Esophagus muscularis mucosa (tissue), 4 donors: Measurements from ENCODE around the gene DOCK1. TPM values are rescaled to one million over a fixed set of nuclear protein-coding genes. Genes with fewer than 3 reads are reported as not detected.

ENCODE experiments used
- DNase-seq: peaks from one replicate; pipeline ENCODE4 v3.0.0-alpha.2; 2017; ENCODE audit errors: extremely low spot score
- H3K27ac ChIP-seq, 4 donors: fragments of 200-600 bp; sonication (generic); replicated peaks in 1 of 4; 1 replicate in 3 of 4; 2 replicates in 1 of 4; pipeline ENCODE4 v1.5.1; 2016 to 2019; ENCODE audit warnings: mild to moderate bottlenecking in 1 of 4
- H3K27me3 ChIP-seq, 4 donors: fragments of 200-600 bp; sonication (generic); one replicate each; pipeline versions ENCODE4 v1.5.1 to v1.6.0; 2016 to 2019
- H3K36me3 ChIP-seq, 4 donors: fragments of 200-600 bp; sonication (generic); one replicate each; pipeline ENCODE4 v1.5.1; 2016 to 2019
- H3K4me1 ChIP-seq, 4 donors: fragments of 200-600 bp; sonication (generic); one replicate each; pipeline ENCODE4 v1.5.1; 2016 to 2019
- H3K4me3 ChIP-seq, 4 donors: fragments of 200-600 bp; sonication (generic); 1 replicate in 2 of 4; 2 replicates in 2 of 4; pipeline ENCODE4 v1.5.1; 2016 to 2019; ENCODE audit warnings: mild to moderate bottlenecking in 4 of 4, moderate library complexity in 1 of 4
- H3K9me3 ChIP-seq, 4 donors: fragments of 200-600 bp; sonication (generic); 1 replicate in 3 of 4; 2 replicates in 1 of 4; pipeline ENCODE4 v1.5.1; 2016 to 2019
- EP300 ChIP-seq: sonication (generic); formaldehyde crosslinking; IDR thresholded peaks from one replicate; pipeline ENCODE4 v1.6.1; 2017; ENCODE audit warnings: antibody characterized with exemption
- POLR2A ChIP-seq: fragments of 450-650 bp; IDR thresholded peaks from one replicate; pipeline ENCODE4 v1.6.1; 2017; ENCODE audit warnings: antibody characterized with exemption, moderate library complexity, mild to moderate bottlenecking, low read depth
- POLR2AphosphoS5 ChIP-seq, 2 donors: sonication (generic); formaldehyde crosslinking; IDR thresholded peaks; one replicate each; pipeline ENCODE4 v1.6.1; 2017; ENCODE audit warnings: antibody characterized with exemption in 2 of 2
- WGBS: methylation state at CpG from one replicate; pipeline ENCODE4 v1.1.5; 2018; 5-methylcytosine and 5-hydroxymethylcytosine counted together
- intact Hi-C: fragments of 100-400 bp; cut with DNase I; formaldehyde crosslinking; loops from one replicate; pipeline ENCODE4 v1.15.1; 2023
- total RNA-seq, 4 donors: library from RNA; depleted of rRNA; stranded (reverse); fragments of >200 nt; gene quantifications; one replicate each; pipeline versions ENCODE4 v1.1.0 to v1.2.1, GENCODE V29; 2016
- TF ChIP-seq, protein P1 (sequence below), 3 experiments: fragments of 200-600 bp in 2 of 3; fragments of 450-650 bp in 1 of 3; sonication (generic) in 2 of 3; IDR thresholded peaks; one replicate each; pipeline ENCODE4 v1.5.1; 2017 to 2019; ENCODE audit warnings: antibody characterized with exemption in 3 of 3, mild to moderate bottlenecking in 2 of 3, moderate library complexity in 1 of 3

Gene DOCK1
- total RNA-seq, 4 donors from 2014 or later, result 41.4 to 60.3 (median 55.3) TPM

DNA sequence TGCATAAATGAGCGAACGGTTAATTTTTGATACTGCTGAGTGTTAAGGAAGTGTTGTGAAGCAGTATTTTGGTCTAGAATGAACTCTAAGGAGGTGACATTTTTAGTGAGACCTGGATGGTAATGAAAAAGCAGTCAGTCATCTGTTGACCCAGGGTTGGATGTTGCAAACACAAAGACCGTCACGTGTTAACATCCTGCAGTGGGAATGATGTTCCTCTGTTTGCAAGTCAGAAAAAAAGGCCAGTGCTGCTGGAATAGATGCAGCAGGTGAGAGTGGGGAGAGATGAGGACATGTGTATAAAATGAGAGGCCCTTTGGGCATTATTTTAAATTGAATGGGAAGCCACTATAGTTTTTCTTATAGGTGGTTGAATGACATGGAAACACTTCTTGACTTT is 251.9 kb downstream of the DOCK1 start:
- no peak overlapping the region for H3K4me3 ChIP-seq
- no peaks in the 10 kb centered on the region for H3K9me3 ChIP-seq
- no peaks in the 10 kb centered on the region for H3K27me3 ChIP-seq
- no peaks in the 10 kb centered on the region for H3K36me3 ChIP-seq
- 93% methylated on average over 4 of the region's 4 CpGs for WGBS
- TF ChIP-seq EP300, result no peak
- TF ChIP-seq, protein P1, sequence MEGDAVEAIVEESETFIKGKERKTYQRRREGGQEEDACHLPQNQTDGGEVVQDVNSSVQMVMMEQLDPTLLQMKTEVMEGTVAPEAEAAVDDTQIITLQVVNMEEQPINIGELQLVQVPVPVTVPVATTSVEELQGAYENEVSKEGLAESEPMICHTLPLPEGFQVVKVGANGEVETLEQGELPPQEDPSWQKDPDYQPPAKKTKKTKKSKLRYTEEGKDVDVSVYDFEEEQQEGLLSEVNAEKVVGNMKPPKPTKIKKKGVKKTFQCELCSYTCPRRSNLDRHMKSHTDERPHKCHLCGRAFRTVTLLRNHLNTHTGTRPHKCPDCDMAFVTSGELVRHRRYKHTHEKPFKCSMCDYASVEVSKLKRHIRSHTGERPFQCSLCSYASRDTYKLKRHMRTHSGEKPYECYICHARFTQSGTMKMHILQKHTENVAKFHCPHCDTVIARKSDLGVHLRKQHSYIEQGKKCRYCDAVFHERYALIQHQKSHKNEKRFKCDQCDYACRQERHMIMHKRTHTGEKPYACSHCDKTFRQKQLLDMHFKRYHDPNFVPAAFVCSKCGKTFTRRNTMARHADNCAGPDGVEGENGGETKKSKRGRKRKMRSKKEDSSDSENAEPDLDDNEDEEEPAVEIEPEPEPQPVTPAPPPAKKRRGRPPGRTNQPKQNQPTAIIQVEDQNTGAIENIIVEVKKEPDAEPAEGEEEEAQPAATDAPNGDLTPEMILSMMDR (IDR thresholded peaks at IDR 0.05), result no peak
- no peak for TF ChIP-seq POLR2A
- no peak for TF ChIP-seq POLR2AphosphoS5 (IDR thresholded peaks at IDR 0.05)
- H3K4me1 ChIP-seq, result peaks cover 11 to 26% (median 22%) of the 10 kb centered on the region in 4 donors
- H3K27ac ChIP-seq, result no peak overlapping the region
- no peak for DNase-seq
- intact Hi-C loops, result no loop called here

DNA sequence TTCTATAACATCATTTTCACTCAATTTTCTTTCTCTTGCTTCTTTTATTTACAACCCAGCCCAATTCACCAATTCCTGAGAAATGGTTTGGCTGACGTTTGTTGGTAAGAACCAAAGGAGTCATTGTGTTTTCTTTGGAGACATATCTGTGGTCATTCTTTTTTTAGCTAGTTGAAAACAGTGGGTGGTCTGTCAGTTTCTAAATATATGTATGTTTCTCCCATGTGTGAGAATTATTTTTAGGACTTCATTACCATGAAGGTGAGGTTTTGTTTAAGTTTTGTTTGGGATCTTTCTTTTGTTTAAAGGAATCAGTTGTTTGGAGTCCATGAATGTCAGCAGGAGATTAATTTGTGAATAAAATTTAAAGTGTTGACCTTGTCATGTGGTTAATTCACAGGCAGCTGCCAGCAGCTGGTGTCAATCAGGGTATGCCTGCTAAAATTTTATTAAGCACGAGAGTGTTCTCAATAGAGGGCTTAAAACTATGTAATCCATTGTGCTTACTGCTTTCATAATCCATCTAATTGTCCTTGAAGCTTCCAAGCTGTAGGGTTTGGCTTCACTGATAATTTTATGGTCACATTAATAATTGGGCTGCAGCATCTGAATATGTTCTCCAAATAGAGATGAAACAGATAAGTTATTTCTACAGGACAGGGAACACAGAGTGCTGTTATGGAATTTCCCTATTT is 252.4 kb downstream of the DOCK1 start:
- H3K36me3 ChIP-seq, result no peaks in the 10 kb centered on the region
- WGBS, result 28% methylated on average over 2 of the region's 2 CpGs
- H3K27ac ChIP-seq, result no peak overlapping the region
- no peak for DNase-seq
- TF ChIP-seq EP300 (no peak), POLR2AphosphoS5 (IDR thresholded peaks at IDR 0.05) (no peak), POLR2A (no peak)
- TF ChIP-seq, protein P1 (IDR thresholded peaks at IDR 0.05), result no peak
- H3K9me3 ChIP-seq, result no peaks in the 10 kb centered on the region
- H3K27me3 ChIP-seq, result no peaks in the 10 kb centered on the region
- peaks cover 11 to 26% (median 18%) of the 10 kb centered on the region in 4 donors for H3K4me1 ChIP-seq
- no peak overlapping the region for H3K4me3 ChIP-seq
- intact Hi-C loops, result no loop called here

DNA sequence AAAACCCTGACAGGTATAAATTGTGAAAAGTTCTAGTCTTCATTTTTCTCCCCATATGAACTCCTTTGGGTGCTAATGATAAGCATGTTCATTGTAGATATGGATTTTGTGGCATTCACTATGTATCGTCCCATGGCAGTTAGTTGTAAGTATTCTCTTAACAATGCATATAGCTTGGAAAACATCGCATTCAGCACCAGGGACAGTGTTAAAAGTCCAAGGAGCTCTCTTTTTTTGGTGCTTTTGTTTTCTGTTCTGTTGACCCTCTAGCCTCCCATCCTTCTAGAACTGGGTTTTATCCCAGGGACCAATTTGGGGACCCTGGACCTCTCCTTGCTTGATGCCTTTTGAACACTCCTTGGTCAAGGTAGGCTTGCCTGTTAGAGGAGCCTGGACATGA is 253.4 kb downstream of the DOCK1 start:
- WGBS, result 97% methylated on average over 2 of the region's 2 CpGs
- H3K9me3 ChIP-seq, result no peaks in the 10 kb centered on the region
- no peak overlapping the region for H3K4me3 ChIP-seq
- H3K36me3 ChIP-seq, result no peaks in the 10 kb centered on the region
- H3K4me1 ChIP-seq, result peaks cover 16 to 28% (median 20%) of the 10 kb centered on the region in 4 donors
- H3K27me3 ChIP-seq, result no peaks in the 10 kb centered on the region
- no peak for TF ChIP-seq EP300
- TF ChIP-seq, protein P1 (IDR thresholded peaks at IDR 0.05), result no peak
- TF ChIP-seq POLR2AphosphoS5 (IDR thresholded peaks at IDR 0.05), result no peak
- no peak for TF ChIP-seq POLR2A
- intact Hi-C loops, result no loop called here
- no peak for DNase-seq
- H3K27ac ChIP-seq, result no peak overlapping the region

DNA sequence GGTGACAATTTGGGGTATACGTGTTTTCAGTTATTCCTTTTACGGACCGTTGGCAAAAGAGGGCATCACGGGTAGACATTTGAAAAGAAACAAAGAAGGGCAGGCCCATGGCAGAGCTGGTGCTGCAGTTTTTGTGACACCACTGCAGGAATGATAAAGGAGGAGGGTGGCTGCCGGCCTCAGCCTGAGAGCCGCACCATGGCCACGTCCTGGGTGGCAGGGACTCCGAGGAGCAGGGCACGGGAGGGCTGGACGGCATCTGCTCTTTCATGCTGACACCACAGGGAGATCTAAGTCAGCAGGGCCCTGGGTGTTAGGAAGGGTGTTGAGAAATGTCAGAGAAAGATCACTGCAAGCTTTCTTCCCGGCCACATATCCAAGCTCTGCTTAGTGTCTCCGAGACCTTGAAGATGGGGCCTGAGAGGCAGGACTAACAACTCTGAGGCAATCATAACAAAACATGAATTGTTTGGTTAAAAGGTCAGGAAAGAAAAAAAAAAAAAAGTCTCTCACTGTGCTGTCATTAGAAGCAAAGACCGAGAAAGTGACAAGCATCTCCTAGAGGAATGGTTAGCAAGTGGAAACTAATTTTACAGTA is 254.5 kb downstream of the DOCK1 start:
- Histone ChIP-seq H3K27me3 (no peaks in the 10 kb centered on the region), H3K4me1 (peaks cover 16 to 32% (median 18%) of the 10 kb centered on the region in 4 donors), H3K9me3 (no peaks in the 10 kb centered on the region), H3K4me3 (no peak overlapping the region), H3K27ac (no peak overlapping the region), H3K36me3 (no peaks in the 10 kb centered on the region)
- DNase-seq, result no peak
- TF ChIP-seq EP300, result no peak
- no peak for TF ChIP-seq POLR2A
- TF ChIP-seq, protein P1 (IDR thresholded peaks at IDR 0.05), result no peak
- no peak for TF ChIP-seq POLR2AphosphoS5 (IDR thresholded peaks at IDR 0.05)
- intact Hi-C loops, result no loop called here
- WGBS, result 87% methylated on average over 13 of the region's 13 CpGs
